Fibroblast of villous mesenchyme (primary cell): ENCODE data around the gene RPL12. TPM values are rescaled to one million over a fixed set of nuclear protein-coding genes. Genes with fewer than 3 reads are reported as not detected.

Experiments
- DNase-seq: peaks from one replicate; pipeline ENCODE4 v3.0.0-alpha.2; 2010; ENCODE audit warnings: low read depth
- H3K4me3 ChIP-seq: 2 replicates; pipeline ENCODE4 v1.5.1; 2011; ENCODE audit warnings: low read depth, mild to moderate bottlenecking, low read length
- CTCF ChIP-seq: IDR thresholded peaks from 2 replicates; pipeline ENCODE4 v1.5.1; 2012; ENCODE audit warnings: low read depth, mild to moderate bottlenecking, low read length; ENCODE audit not compliant: insufficient read depth
- total RNA-seq: library from RNA; depleted of rRNA; stranded (reverse); fragments of >200 nt; gene quantifications from 2 replicates; pipeline ENCODE4 v1.2.3, GENCODE V29; 2012

The RPL12 gene
- total RNA-seq, 1 donor, result 844 TPM

- DNase-seq, result no peak
- H3K4me3 ChIP-seq, result no peak overlapping the region
- no peak for TF ChIP-seq CTCF
Observed at GRCh38 chr9:127444921-127445850, 6.0 kb downstream of the RPL12 start.

GRCh38 chr9:127444283-127444920, 6.8 kb downstream of the RPL12 start:
- TF ChIP-seq CTCF, result no peak
- H3K4me3 ChIP-seq, result no peak overlapping the region
- no peak for DNase-seq

GRCh38 chr9:127438394-127438793, 12.8 kb downstream of the RPL12 start:
- TF ChIP-seq CTCF, result no peak
- DNase-seq, result no peak
- no peak overlapping the region for H3K4me3 ChIP-seq

GRCh38 chr9:127437497-127438264, 13.5 kb downstream of the RPL12 start:
- DNase-seq, result no peak
- no peak for TF ChIP-seq CTCF
- H3K4me3 ChIP-seq, result no peak overlapping the region

- no peak for TF ChIP-seq CTCF
- no peak overlapping the region for H3K4me3 ChIP-seq
- no peak for DNase-seq
Observed at GRCh38 chr9:127430415-127430814, 20.8 kb downstream of the RPL12 start.

GRCh38 chr9:127428348-127428747, 22.9 kb downstream of the RPL12 start:
- no peak overlapping the region for H3K4me3 ChIP-seq
- no peak for TF ChIP-seq CTCF
- no peak for DNase-seq
